AG04449 (cell line): Measurements from ENCODE around the gene TUBE1.
"Not testable (repeated sequence)": the region's sequence is repeated elsewhere in the genome, so short reads cannot be mapped to it uniquely, and the experiment has no call there.

Experiments
- CTCF ChIA-PET: fragments of 350-600 bp; formaldehyde crosslinking; extraction: SDS; loops from one replicate; lab custom pipeline; 2021; ENCODE audit warnings: antibody characterized with exemption; lab: Yijun Ruan, JAX
- POLR2A ChIA-PET: fragments of 400-600, 350-600 bp; formaldehyde crosslinking; extraction: SDS; loops from one replicate; lab custom pipeline; 2020; ENCODE audit warnings: antibody characterized with exemption, inconsistent platforms; lab: Yijun Ruan, JAX
- DNase-seq: peaks from one replicate; pipeline ENCODE4 v3.0.0-alpha.2; 2010; ENCODE audit warnings: low read depth, low spot score
- H3K4me3 ChIP-seq: 2 replicates; pipeline ENCODE4 v1.5.1; 2011; ENCODE audit warnings: low read depth, mild to moderate bottlenecking, control low read depth, low read length
- CTCF ChIP-seq: IDR thresholded peaks from one replicate; pipeline ENCODE4 v1.5.1; 2011; ENCODE audit warnings: mild to moderate bottlenecking, moderate library complexity, low read length, control low read depth, inconsistent platforms; ENCODE audit not compliant: insufficient read depth; ENCODE audit errors: missing control alignments

TUBE1 gene

GRCh38 chr6:112062966-112063365 is 24.3 kb downstream of the TUBE1 start:
- no peak for DNase-seq
- ChIA-PET POLR2A (no interaction called here), CTCF (no interaction called here)
- TF ChIP-seq CTCF, result no peak
- no peak overlapping the region for H3K4me3 ChIP-seq

GRCh38 chr6:112061605-112062004 is 25.7 kb downstream of the TUBE1 start:
- DNase-seq, result no peak
- TF ChIP-seq CTCF, result no peak
- POLR2A ChIA-PET, result no interaction called here
- no peak overlapping the region for H3K4me3 ChIP-seq
- CTCF ChIA-PET, result interaction anchor here (0.6 to 1.2 kb wide), 2 partner anchors 102 to 1052 kb away, joined by 3 to 4 read pairs; no protein-coding TSS in a partner anchor

- H3K4me3 ChIP-seq, result no peak overlapping the region
- ChIA-PET CTCF (interaction anchor here (0.7 to 1.6 kb wide), 4 partner anchors 9 to 102 kb away, joined by 3 to 6 read pairs (median 4); partner anchors contain the start of genes FAM229B and TUBE1), POLR2A (interaction anchor here (1.0 to 1.6 kb wide), 2 partner anchors 9 to 12 kb away, joined by 3 read pairs; no protein-coding TSS in a partner anchor)
- DNase-seq, result no peak
- TF ChIP-seq CTCF, result no peak
Observed at GRCh38 chr6:112058243-112059032, 28.8 kb downstream of the TUBE1 start.

DNA sequence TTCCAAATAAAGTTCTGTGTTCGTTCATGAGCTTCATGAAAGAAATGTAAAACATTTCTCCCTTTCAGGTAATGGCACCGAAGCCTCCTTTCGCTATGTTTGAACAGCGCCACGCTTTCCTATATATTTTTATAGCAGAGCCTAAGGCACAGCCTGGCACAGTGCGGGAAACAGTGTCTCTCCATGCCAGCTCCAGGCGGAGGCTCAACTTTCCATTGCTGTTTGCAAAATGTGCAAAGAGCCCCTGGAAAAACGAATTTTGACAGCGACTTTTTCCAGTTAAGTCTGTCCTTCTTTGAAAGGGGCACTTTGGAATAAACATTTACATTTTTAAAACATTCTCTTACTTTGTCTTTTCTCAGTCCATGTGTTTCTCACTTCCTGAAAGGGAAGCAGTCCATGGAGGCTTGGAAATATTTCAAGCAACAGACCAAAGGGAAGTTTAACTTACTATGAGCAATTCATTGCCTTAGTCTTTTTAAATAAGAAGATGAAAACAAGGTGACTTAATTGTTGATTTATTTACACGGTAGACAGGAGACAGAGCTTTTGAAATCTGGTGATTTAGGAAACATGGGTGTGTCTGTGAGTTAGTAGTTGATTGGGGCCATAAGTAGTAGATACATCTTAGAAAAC is 32.6 kb downstream of the TUBE1 start:
- no peak overlapping the region for H3K4me3 ChIP-seq
- no peak for TF ChIP-seq CTCF
- ChIA-PET CTCF (interaction anchor here (3.1 kb wide), 1 partner anchor 10 kb away, joined by 14 read pairs; no protein-coding TSS in a partner anchor), POLR2A (no interaction called here)
- DNase-seq, result no peak

DNA sequence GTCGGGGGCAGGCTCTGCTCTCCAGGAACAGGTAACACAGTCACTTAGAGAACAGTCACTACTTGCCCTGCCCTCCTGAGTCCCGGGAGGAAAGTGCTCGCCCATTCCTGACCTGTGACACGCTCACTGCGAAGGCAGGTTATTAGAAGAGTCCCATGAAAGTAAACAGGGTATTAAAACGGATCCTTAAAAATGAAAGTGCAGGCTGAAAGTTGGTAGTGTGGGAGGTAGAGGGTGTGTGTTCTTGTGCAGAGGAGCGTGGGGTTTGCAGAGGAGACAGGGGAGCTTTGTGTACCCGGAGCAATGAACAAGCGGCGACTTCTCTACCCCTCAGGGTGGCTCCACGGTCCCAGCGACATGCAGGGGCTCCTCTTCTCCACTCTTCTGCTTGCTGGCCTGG is 33.3 kb downstream of the TUBE1 start, which contains the start of gene CCN6:
Gene CCN6, plus strand, starts transcription at position 104 of the 400 bp plus-strand sequence. Its CDS starts 254 bp downstream, at position 358.
- no peak within 1 kb of the TSS for H3K4me3 ChIP-seq
- ChIA-PET CTCF (interaction anchor here (3.1 kb wide), 1 partner anchor 10 kb away, joined by 14 read pairs; no protein-coding TSS in a partner anchor), POLR2A (no interaction called here)
- DNase-seq, result no peak
- no peak for TF ChIP-seq CTCF

- POLR2A ChIA-PET, result interaction anchor here (0.5 kb wide), 1 partner anchor 756 kb away, joined by 3 read pairs; no protein-coding TSS in a partner anchor
- not testable (repeated sequence) for H3K4me3 ChIP-seq, DNase-seq
- CTCF ChIA-PET, result interaction anchor here (1.0 to 1.5 kb wide), 5 partner anchors 11 to 343 kb away, joined by 3 to 5 read pairs (median 4); no protein-coding TSS in a partner anchor
Observed at GRCh38 chr6:112051251-112051740, 36.0 kb downstream of the TUBE1 start.
